H9 (cell line): ENCODE measurements around the gene NUMA1. TPM values are rescaled to one million over a fixed set of nuclear protein-coding genes. Genes with fewer than 3 reads are reported as not detected.

Experiments
- DNase-seq: peaks from one replicate; pipeline ENCODE4 v3.0.0-alpha.2; 2017
- H2AFZ ChIP-seq: one replicate; pipeline ENCODE4 v1.6.1; 2013; ENCODE audit warnings: mild to moderate bottlenecking, low read length, control low read depth, moderate library complexity
- H2AK5ac ChIP-seq: 2 replicates; pipeline ENCODE4 v1.6.1; 2013; ENCODE audit warnings: low read length, control low read depth, mixed read lengths; ENCODE audit not compliant: insufficient read length
- H2BK120ac ChIP-seq: one replicate; pipeline ENCODE4 v1.6.1; 2013; ENCODE audit warnings: low read depth, mild to moderate bottlenecking, low read length, control low read depth, inconsistent platforms; ENCODE audit not compliant: poor library complexity, severe bottlenecking
- H2BK12ac ChIP-seq: 2 replicates; pipeline ENCODE4 v1.6.1; 2013; ENCODE audit warnings: low read length, control low read depth, mixed read lengths, low read depth; ENCODE audit not compliant: insufficient read length
- H2BK15ac ChIP-seq: 2 replicates; pipeline ENCODE4 v1.6.1; 2013; ENCODE audit warnings: low read depth, low read length, control low read depth
- H2BK20ac ChIP-seq: one replicate; pipeline ENCODE4 v1.6.1; 2013; ENCODE audit warnings: low read depth, mild to moderate bottlenecking, low read length, control low read depth, inconsistent platforms; ENCODE audit not compliant: poor library complexity, severe bottlenecking
- H2BK5ac ChIP-seq: 2 replicates; pipeline ENCODE4 v1.6.1; 2013; ENCODE audit warnings: low read length, control low read depth, mixed read lengths; ENCODE audit not compliant: insufficient read length
- H3K14ac ChIP-seq: 2 replicates; pipeline ENCODE4 v1.6.1; 2013; ENCODE audit warnings: low read length, control low read depth; ENCODE audit not compliant: insufficient read depth
- H3K18ac ChIP-seq: 2 replicates; pipeline ENCODE4 v1.6.1; 2013; ENCODE audit warnings: low read depth, mild to moderate bottlenecking, mixed read lengths, low read length, control low read depth; ENCODE audit not compliant: insufficient read length
- H3K23ac ChIP-seq: 2 replicates; pipeline ENCODE4 v1.6.1; 2013; ENCODE audit warnings: low read length, control low read depth, mixed read lengths, low read depth; ENCODE audit not compliant: insufficient read length
- H3K23me2 ChIP-seq: 2 replicates; pipeline ENCODE4 v1.6.1; 2013; ENCODE audit warnings: low read depth, mild to moderate bottlenecking, mixed read lengths, low read length, control low read depth; ENCODE audit not compliant: insufficient read length, poor library complexity, severe bottlenecking
- H3K27ac ChIP-seq: 2 replicates; pipeline ENCODE4 v1.5.1; 2013; ENCODE audit warnings: low read length, control low read depth, mixed read lengths, low read depth; ENCODE audit not compliant: insufficient read length
- H3K27me3 ChIP-seq: 2 replicates; pipeline ENCODE4 v1.6.1; 2013; ENCODE audit warnings: low read length, control low read depth, inconsistent platforms; ENCODE audit not compliant: insufficient read depth
- H3K4ac ChIP-seq: 2 replicates; pipeline ENCODE4 v1.6.1; 2013; ENCODE audit warnings: low read depth, mild to moderate bottlenecking, control low read depth, inconsistent platforms, low read length, moderate library complexity
- H3K4me1 ChIP-seq: 2 replicates; pipeline ENCODE4 v1.6.1; 2013; ENCODE audit warnings: low read length, control low read depth, inconsistent platforms; ENCODE audit not compliant: insufficient read depth
- H3K4me2 ChIP-seq: 2 replicates; pipeline ENCODE4 v1.6.1; 2013; ENCODE audit warnings: low read length, control low read depth, mixed read lengths; ENCODE audit not compliant: insufficient read length, insufficient read depth
- H3K56ac ChIP-seq: 2 replicates; pipeline ENCODE4 v1.6.1; 2013; ENCODE audit warnings: low read depth, mild to moderate bottlenecking, mixed read lengths, low read length, control low read depth; ENCODE audit not compliant: insufficient read length
- H3K79me1 ChIP-seq: 2 replicates; pipeline ENCODE4 v1.6.1; 2013; ENCODE audit warnings: low read depth, mild to moderate bottlenecking, moderate library complexity, low read length, control low read depth, inconsistent platforms; ENCODE audit not compliant: insufficient read depth, poor library complexity, severe bottlenecking
- H3K79me2 ChIP-seq: 2 replicates; pipeline ENCODE4 v1.6.1; 2013; ENCODE audit warnings: low read length, control low read depth, inconsistent platforms; ENCODE audit not compliant: insufficient read depth
- H3K9ac ChIP-seq: 2 replicates; pipeline ENCODE4 v1.6.1; 2013; ENCODE audit warnings: low read length, control low read depth, mixed read lengths; ENCODE audit not compliant: insufficient read length; ENCODE audit errors: extremely low read depth
- H3K9me3 ChIP-seq: one replicate; pipeline ENCODE4 v1.6.1; 2013; ENCODE audit warnings: low read depth, low read length, inconsistent platforms; ENCODE audit not compliant: control insufficient read depth
- H3T11ph ChIP-seq: one replicate; pipeline ENCODE4 v1.6.1; 2013; ENCODE audit warnings: mild to moderate bottlenecking, low read length, control low read depth, inconsistent platforms
- H4K20me1 ChIP-seq: one replicate; pipeline ENCODE4 v1.6.1; 2013; ENCODE audit not compliant: control insufficient read depth, insufficient read length, insufficient read depth
- H4K5ac ChIP-seq: 2 replicates; pipeline ENCODE4 v1.6.1; 2013; ENCODE audit warnings: low read depth, mild to moderate bottlenecking, mixed read lengths, low read length, control low read depth; ENCODE audit not compliant: insufficient read length
- H4K8ac ChIP-seq: replicated peaks from 2 replicates; pipeline ENCODE4 v1.6.1; 2013; ENCODE audit warnings: low read length, control low read depth, mixed read lengths, low read depth; ENCODE audit not compliant: insufficient read length
- H4K91ac ChIP-seq: 2 replicates; pipeline ENCODE4 v1.6.1; 2013; ENCODE audit warnings: low read depth, mild to moderate bottlenecking, moderate library complexity, mixed read lengths, low read length, control low read depth; ENCODE audit not compliant: insufficient read length
- H3K27ac Mint-ChIP-seq, 3 experiments: 2 replicates in 2 of 3; 3 replicates in 1 of 3; pipeline ENCODE4 v1.8.0; 2020 to 2021; ENCODE audit warnings: mixed read lengths in 3 of 3, mild to moderate bottlenecking in 1 of 3, moderate library complexity in 1 of 3
- H3K27me3 Mint-ChIP-seq: 2 replicates; pipeline ENCODE4 v1.8.0; 2021; ENCODE audit warnings: low read depth, mild to moderate bottlenecking, moderate library complexity, mixed read lengths
- H3K36me3 Mint-ChIP-seq, 3 experiments: 2 replicates in 2 of 3; 3 replicates in 1 of 3; pipeline ENCODE4 v1.8.0; 2020 to 2021; ENCODE audit warnings: low read depth in 3 of 3, mixed read lengths in 3 of 3; ENCODE audit not compliant: insufficient read depth in 1 of 3
- H3K4me1 Mint-ChIP-seq, 2 experiments: 2 replicates each; pipeline ENCODE4 v1.8.0; 2020; ENCODE audit warnings: mixed read lengths in 2 of 2
- H3K4me3 Mint-ChIP-seq, 2 experiments: 2 replicates in 1 of 2; 3 replicates in 1 of 2; pipeline ENCODE4 v1.8.0; 2020 to 2021; ENCODE audit warnings: mild to moderate bottlenecking in 2 of 2, mixed read lengths in 2 of 2, moderate library complexity in 1 of 2
- H3K9me3 Mint-ChIP-seq, 2 experiments: 2 replicates in 1 of 2; 3 replicates in 1 of 2; pipeline ENCODE4 v1.8.0; 2020; ENCODE audit warnings: mild to moderate bottlenecking in 2 of 2, mixed read lengths in 2 of 2, moderate library complexity in 1 of 2
- CTCF ChIP-seq: fragments of 200-600 bp; sonication (generic); conservative IDR thresholded peaks from 3 replicates; pipeline ENCODE4 v1.8.0; 2021; ENCODE audit warnings: antibody characterized with exemption, mild to moderate bottlenecking
- WGBS: extraction: QIAGEN DNeasy Blood & Tissue Kit; methylation state at CpG from one replicate; pipeline ENCODE4 v1.1.7; 2013; ENCODE audit warnings: missing lambda C conversion rate, low lambda C conversion rate, mixed read lengths; ENCODE audit not compliant: insufficient read length; ENCODE audit errors: extremely low coverage; 5-methylcytosine and 5-hydroxymethylcytosine counted together
- total RNA-seq: library from RNA; stranded (reverse); gene quantifications from 2 replicates; pipeline ENCODE4 v1.2.1, GENCODE V29; 2021

Gene NUMA1
- total RNA-seq, 1 experiment from 2014 or later = 136 TPM

- Histone ChIP-seq H2AFZ (no peak overlapping the region), H3K23ac (no peak overlapping the region), H3K4me2 (no peak overlapping the region), H3K79me2 (no peaks in the 10 kb centered on the region), H3K56ac (no peak overlapping the region), H3K18ac (no peak overlapping the region), H3K23me2 (no peaks in the 10 kb centered on the region), H3K27ac (no peak overlapping the region), H4K20me1 (no peaks in the 10 kb centered on the region), H4K8ac (no peak overlapping the region), H3K9me3 (no peaks in the 10 kb centered on the region), H3K9ac (no peak overlapping the region), H3K27me3 (no peaks in the 10 kb centered on the region), H2AK5ac (no peak overlapping the region), H2BK120ac (no peak overlapping the region), H4K91ac (no peak overlapping the region), H4K5ac (no peak overlapping the region), H3K4me1 (no peaks in the 10 kb centered on the region), H2BK12ac (no peak overlapping the region), H2BK20ac (no peak overlapping the region), H3K14ac (no peak overlapping the region), H3T11ph (no peak overlapping the region), H3K4ac (no peak overlapping the region), H2BK5ac (no peak overlapping the region), H3K79me1 (no peaks in the 10 kb centered on the region), H2BK15ac (no peak overlapping the region)
- H3K27ac Mint-ChIP-seq = peak overlapping the region in 1 of 3 experiments; percentile 49; a peak in 2 of 7 replicates
- peaks cover 55 to 92% (median 92%) of the 10 kb centered on the region in 3 experiments for H3K36me3 Mint-ChIP-seq
- no CpG with 5 or more reads among the region's 38 CpGs for WGBS
- DNase-seq = no peak
- TF ChIP-seq CTCF = no peak
- peaks cover 2% of the 10 kb centered on the region; the same call in 1 of the 2 replicates for H3K27me3 Mint-ChIP-seq
- H3K4me1 Mint-ChIP-seq = no peaks in the 10 kb centered on the region
- H3K4me3 Mint-ChIP-seq = no peak overlapping the region
- H3K9me3 Mint-ChIP-seq = no peaks in the 10 kb centered on the region
Observed at GRCh38 chr11:72013765-72014711, 66.3 kb downstream of the NUMA1 start.
